ENCODE results near the gene SMIM3. TPM values are rescaled to one million over a fixed set of nuclear protein-coding genes. Genes with fewer than 3 reads are reported as not detected.

The SMIM3 gene
- total RNA-seq, 2 experiments from 2014 or later: not detected

Other genes starting within 250 kb of the SMIM3 start
- gene SYNPO, start 138.1 kb upstream of the SMIM3 start, total RNA-seq (2014; rRNA removed; shearing (Covaris generic)): not detected in 2 replicates
- 0.08 and 0.15 TPM in 2 replicates for gene SYNPO, start 138.1 kb upstream of the SMIM3 start, total RNA-seq (2022)
- gene MYOZ3, start 117.5 kb upstream of the SMIM3 start, total RNA-seq (2014; rRNA removed; shearing (Covaris generic)): not detected in 2 replicates
- not detected in 2 replicates for gene MYOZ3, start 117.5 kb upstream of the SMIM3 start, total RNA-seq (2022)
- 46.7 and 47.9 TPM in 2 replicates for gene RBM22, start 77.7 kb upstream of the SMIM3 start, total RNA-seq (2014; rRNA removed; shearing (Covaris generic))
- 45.6 and 46.8 TPM in 2 replicates for gene RBM22, start 77.7 kb upstream of the SMIM3 start, total RNA-seq (2022)
- 12.6 and 18.9 TPM in 2 replicates for gene DCTN4, start 19.7 kb upstream of the SMIM3 start, total RNA-seq (2014; rRNA removed; shearing (Covaris generic))
- 22.4 and 28.3 TPM in 2 replicates for gene DCTN4, start 19.7 kb upstream of the SMIM3 start, total RNA-seq (2022)
- not detected in 2 replicates for gene IRGM, start 67.8 kb downstream of the SMIM3 start, total RNA-seq (2014; rRNA removed; shearing (Covaris generic))
- not detected in 2 replicates for gene IRGM, start 67.8 kb downstream of the SMIM3 start, total RNA-seq (2022)
- gene ZNF300, start 126.2 kb downstream of the SMIM3 start, total RNA-seq (2014; rRNA removed; shearing (Covaris generic)): not detected in 2 replicates
- not detected in 2 replicates for gene ZNF300, start 126.2 kb downstream of the SMIM3 start, total RNA-seq (2022)
- gene GPX3, start 241.8 kb downstream of the SMIM3 start, total RNA-seq (2014; rRNA removed; shearing (Covaris generic)): not detected in 2 replicates
- not detected in 2 replicates for gene GPX3, start 241.8 kb downstream of the SMIM3 start, total RNA-seq (2022)

All from OCI-LY7 (cell line).